NCI-H226 (cell line): ENCODE results near the gene P2RY6.

Experiments
- DNase-seq: peaks from one replicate; pipeline ENCODE4 v3.0.0-alpha.2; 2015

The P2RY6 gene

GRCh38 chr11:73340164-73340563, 68.0 kb downstream of the P2RY6 start:
- no peak for DNase-seq

- no peak for DNase-seq
Measured at GRCh38 chr11:73342633-73343032, 70.5 kb downstream of the P2RY6 start.

GRCh38 chr11:73343076-73343873, 71.1 kb downstream of the P2RY6 start:
- DNase-seq = no peak

- no peak for DNase-seq
Measured at GRCh38 chr11:73344191-73344607, 72.1 kb downstream of the P2RY6 start.

DNA sequence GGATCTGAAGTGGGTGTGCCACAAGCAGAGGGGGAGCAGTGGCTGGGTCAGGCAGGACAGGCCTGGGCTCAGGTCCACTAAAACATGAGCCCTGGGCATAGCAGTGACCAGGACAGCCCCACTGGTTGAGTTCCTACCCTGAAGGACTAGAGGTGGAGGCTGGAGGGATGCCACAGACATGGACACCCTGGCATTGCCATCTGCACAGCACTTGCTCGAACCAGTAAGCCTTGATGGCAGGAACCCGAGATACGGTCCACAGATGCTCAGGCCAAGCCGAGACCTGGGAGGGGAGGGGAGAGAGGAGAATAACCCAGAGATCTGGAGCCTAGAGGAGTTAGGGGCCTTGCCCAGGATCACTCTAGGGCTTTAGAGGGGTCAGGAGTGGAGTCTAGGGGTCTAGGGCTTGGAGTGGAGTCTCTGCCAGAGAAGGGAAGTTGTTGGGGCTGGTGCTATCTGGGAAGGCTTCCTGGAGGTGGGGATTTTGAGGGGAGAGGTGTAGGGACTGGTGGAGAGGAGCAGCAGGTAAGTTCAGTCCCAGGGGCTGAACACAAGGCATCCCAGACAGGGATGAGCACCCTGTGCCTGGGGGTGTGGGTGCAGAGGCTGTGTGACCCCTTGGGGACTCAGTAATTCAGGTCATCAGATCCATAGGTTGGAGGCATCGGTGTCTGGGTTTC, 73.5 kb downstream of the P2RY6 start:
- DNase-seq = no peak

DNA sequence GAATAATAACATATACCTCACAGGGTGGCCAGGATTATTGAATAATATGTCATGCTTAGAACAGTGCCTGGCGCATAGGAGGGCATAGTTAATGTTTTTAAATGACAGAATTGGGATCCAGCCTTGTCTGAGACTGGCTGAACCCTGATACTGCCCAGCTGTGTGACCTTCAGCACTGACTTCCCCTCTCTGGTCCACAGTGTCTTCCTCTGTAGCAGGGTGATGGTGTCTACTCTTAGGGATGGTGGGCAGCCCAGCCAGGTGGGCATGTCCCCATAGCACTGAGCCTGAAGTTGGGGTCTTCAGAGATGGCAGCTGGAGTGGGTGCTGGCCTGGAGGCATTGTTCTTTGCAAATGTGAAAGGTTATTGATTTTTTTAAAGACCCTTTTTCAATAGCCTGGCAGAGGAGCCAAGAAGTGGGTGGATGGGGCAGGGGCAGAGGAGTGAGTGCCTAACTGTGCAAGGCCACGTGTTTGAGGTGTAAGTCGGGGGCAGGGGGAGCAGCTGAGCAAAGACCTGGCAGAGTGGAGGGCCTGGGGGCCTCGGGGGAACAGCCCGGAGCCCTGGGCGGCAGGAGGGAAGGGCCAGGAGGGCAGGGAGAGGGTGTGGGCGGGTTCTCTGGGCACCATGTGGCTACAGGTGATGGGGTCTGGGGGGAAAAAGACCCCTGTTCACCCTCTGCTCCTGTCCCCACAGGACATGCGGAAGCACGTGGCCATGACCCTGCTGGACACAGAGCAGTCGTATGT, 74.2 kb downstream of the P2RY6 start:
- no peak for DNase-seq

- no peak for DNase-seq
Measured at GRCh38 chr11:73347067-73347466, 74.9 kb downstream of the P2RY6 start.
